HepG2 (cell line): ENCODE data around the gene KLF13. TPM values are rescaled to one million over a fixed set of nuclear protein-coding genes. Genes with fewer than 3 reads are reported as not detected.
A peak's percentile ranks its signal among the peaks of the same experiment; 100 is the strongest.

Experiments
- HOXA7 ChIP-seq: sonication (generic); formaldehyde crosslinking; IDR thresholded peaks from 2 replicates; pipeline ENCODE4 v1.8.1; 2022; ENCODE audit warnings: mild to moderate bottlenecking, missing genetic modification reagents, moderate library complexity
- KMT2B ChIP-seq: IDR thresholded peaks from 2 replicates; pipeline ENCODE4 v1.6.1; 2016; ENCODE audit warnings: missing genetic modification reagents, missing compliant biosample characterization
- NFRKB ChIP-seq: fragments of 450-650 bp; IDR thresholded peaks from 2 replicates; pipeline ENCODE4 v1.6.1; 2017
- TCF12 ChIP-seq, 2 experiments: fragments of 450-650 bp in 1 of 2; sonication (generic) in 1 of 2; formaldehyde crosslinking in 1 of 2; IDR thresholded peaks; 2 replicates each; pipeline versions ENCODE4 v1.6.1 to v1.8.0; 2017 to 2022; ENCODE audit warnings: antibody characterized with exemption in 1 of 2, mild to moderate bottlenecking in 1 of 2, missing genetic modification reagents in 1 of 2, moderate library complexity in 1 of 2
- THYN1 ChIP-seq: sonication (generic); formaldehyde crosslinking; IDR thresholded peaks from 2 replicates; pipeline ENCODE4 v1.8.1; 2023; ENCODE audit warnings: low read depth, mild to moderate bottlenecking, moderate library complexity, missing genetic modification reagents, borderline replicate concordance
- ZFP90 ChIP-seq: sonication (generic); formaldehyde crosslinking; IDR thresholded peaks from 2 replicates; pipeline ENCODE4 v1.8.0; 2022; ENCODE audit warnings: missing genetic modification reagents, mild to moderate bottlenecking, inconsistent platforms, borderline replicate concordance
- ZNF546 ChIP-seq: sonication (generic); formaldehyde crosslinking; conservative IDR thresholded peaks from 2 replicates; pipeline ENCODE4 v1.8.1; 2023; ENCODE audit warnings: mild to moderate bottlenecking, missing genetic modification reagents
- ZNF724P ChIP-seq: sonication (generic); formaldehyde crosslinking; IDR thresholded peaks from 2 replicates; pipeline ENCODE4 v1.8.0; 2022; ENCODE audit warnings: missing genetic modification reagents, borderline replicate concordance
- ZNF841 ChIP-seq: sonication (generic); formaldehyde crosslinking; IDR thresholded peaks from 2 replicates; pipeline ENCODE4 v1.8.1; 2023; ENCODE audit warnings: missing genetic modification reagents, borderline replicate concordance
- polyA plus RNA-seq, 8 experiments: library from polyadenylated mRNA; depleted of rRNA in 3 of 8; stranded (reverse) in 7 of 8; unstranded in 1 of 8; fragments of >200 nt; fragmentation: Illumina TruSeq in 4 of 8; extraction: Trizol in 4 of 8; gene quantifications; 2 replicates each; pipeline versions ENCODE4 v1.2.1 to v1.2.3, GENCODE V29; 2011 to 2016; ENCODE audit warnings: low read depth in 4 of 8, missing spikeins in 1 of 8, mixed read lengths in 1 of 8; ENCODE audit not compliant: insufficient read depth in 1 of 8
- total RNA-seq, 5 experiments: library from RNA; depleted of rRNA; stranded (reverse); fragments of >200 nt; fragmentation: Illumina TruSeq; extraction: Trizol; gene quantifications; 2 replicates each; pipeline ENCODE4 v1.2.3, GENCODE V29; 2016; ENCODE audit warnings: low read depth in 1 of 5
- TF ChIP-seq, protein P1 (sequence below): sonication (generic); formaldehyde crosslinking; IDR thresholded peaks from 2 replicates; pipeline ENCODE4 v1.4.0; 2020; ENCODE audit warnings: missing genetic modification reagents
- TF ChIP-seq, protein P2 (sequence below): sonication (generic); formaldehyde crosslinking; IDR thresholded peaks from 2 replicates; pipeline ENCODE4 v1.8.1; 2023; ENCODE audit warnings: missing genetic modification reagents, mild to moderate bottlenecking, borderline replicate concordance
- TF ChIP-seq, protein P3 (sequence below): sonication (generic); formaldehyde crosslinking; IDR thresholded peaks from 2 replicates; pipeline ENCODE4 v1.4.0; 2020; ENCODE audit warnings: missing genetic modification reagents, borderline replicate concordance
- TF ChIP-seq, protein P4 (sequence below), 2 experiments: fragments of 450-650 bp in 1 of 2; sonication (generic) in 1 of 2; formaldehyde crosslinking; IDR thresholded peaks; 2 replicates each; pipeline versions ENCODE4 v1.5.0 to v1.8.0; 2020 to 2022; ENCODE audit warnings: mild to moderate bottlenecking in 1 of 2, missing genetic modification reagents in 1 of 2
- TF ChIP-seq, protein P5 (sequence below): sonication (generic); formaldehyde crosslinking; IDR thresholded peaks from 2 replicates; pipeline ENCODE4 v1.4.0; 2020; ENCODE audit warnings: missing genetic modification reagents, borderline replicate concordance
- TF ChIP-seq, protein P6 (sequence below): sonication (generic); formaldehyde crosslinking; IDR thresholded peaks from 2 replicates; pipeline ENCODE4 v1.5.0; 2020; ENCODE audit warnings: missing genetic modification reagents, mild to moderate bottlenecking, borderline replicate concordance

KLF13 gene
- total and polyA plus RNA-seq, 2 of the 13 experiments (the other 11 are each of a cell fraction or from before 2014, with no cell fraction given), result 16.8 to 25.1 TPM

DNA sequence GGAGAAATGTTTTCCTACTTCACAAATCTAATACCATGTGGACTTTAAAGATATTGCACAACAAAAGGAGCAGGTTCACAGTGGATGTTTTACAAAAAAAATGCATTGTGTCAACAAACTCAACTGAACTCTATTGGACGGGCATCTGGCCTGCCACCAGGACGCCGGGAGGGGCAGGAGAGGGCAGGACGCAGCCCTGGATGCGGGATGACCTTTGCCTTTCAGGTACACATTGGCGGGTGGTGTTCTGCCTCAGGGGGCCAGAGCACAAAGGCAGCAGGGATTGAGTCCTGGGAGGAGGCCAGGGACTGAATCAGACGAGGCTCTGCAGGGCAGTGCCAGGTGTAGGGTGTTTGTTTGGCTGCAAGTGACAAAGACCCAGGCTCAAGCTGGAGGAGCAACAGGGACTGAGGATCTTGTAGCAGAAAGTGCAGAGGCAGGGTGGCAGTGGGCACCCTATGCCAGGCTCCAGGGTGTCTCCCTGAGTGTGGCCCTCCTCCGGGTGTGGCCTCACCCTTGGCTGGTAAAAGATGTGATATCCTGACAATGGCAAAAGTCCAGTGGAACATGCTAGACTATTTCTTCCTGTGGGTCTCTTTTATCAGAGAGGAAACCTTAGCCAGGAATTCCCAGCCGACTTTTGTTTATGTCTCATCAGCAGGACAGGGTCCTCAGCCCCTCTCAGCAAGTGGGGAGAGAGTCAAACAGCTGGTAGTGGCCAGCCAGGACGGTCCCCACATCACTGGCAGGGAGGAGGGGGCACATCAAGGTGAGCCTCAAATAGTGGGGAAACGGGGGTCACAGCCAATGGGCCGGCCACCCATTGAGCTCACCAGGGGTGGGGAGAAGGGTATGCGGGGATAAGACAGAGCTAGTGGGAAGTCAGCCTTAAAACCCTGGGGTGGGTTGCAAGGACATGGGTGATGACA is 29.7 kb upstream of the KLF13 start (continued):
- TF ChIP-seq, protein P1, sequence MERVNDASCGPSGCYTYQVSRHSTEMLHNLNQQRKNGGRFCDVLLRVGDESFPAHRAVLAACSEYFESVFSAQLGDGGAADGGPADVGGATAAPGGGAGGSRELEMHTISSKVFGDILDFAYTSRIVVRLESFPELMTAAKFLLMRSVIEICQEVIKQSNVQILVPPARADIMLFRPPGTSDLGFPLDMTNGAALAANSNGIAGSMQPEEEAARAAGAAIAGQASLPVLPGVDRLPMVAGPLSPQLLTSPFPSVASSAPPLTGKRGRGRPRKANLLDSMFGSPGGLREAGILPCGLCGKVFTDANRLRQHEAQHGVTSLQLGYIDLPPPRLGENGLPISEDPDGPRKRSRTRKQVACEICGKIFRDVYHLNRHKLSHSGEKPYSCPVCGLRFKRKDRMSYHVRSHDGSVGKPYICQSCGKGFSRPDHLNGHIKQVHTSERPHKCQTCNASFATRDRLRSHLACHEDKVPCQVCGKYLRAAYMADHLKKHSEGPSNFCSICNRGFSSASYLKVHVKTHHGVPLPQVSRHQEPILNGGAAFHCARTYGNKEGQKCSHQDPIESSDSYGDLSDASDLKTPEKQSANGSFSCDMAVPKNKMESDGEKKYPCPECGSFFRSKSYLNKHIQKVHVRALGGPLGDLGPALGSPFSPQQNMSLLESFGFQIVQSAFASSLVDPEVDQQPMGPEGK (CRISPR knock-in tag), result peak; percentile 99
- TF ChIP-seq KMT2B (CRISPR knock-in tag) (no peak), ZNF841 (no peak), THYN1 (CRISPR knock-in tag) (no peak), NFRKB (no peak), ZNF724P (peak; percentile 77; the same call in 1 of the 2 replicates), HOXA7 (CRISPR knock-in tag) (no peak), ZNF546 (CRISPR knock-in tag) (no peak), TCF12 (IDR thresholded peaks at IDR 0.05) (no peak), TCF12 (CRISPR knock-in tag; IDR thresholded peaks at IDR 0.05) (no peak), ZFP90 (CRISPR knock-in tag) (0 out of 2 replicates have a peak, but pooled peaks have one; percentile 35)
- TF ChIP-seq, protein P2, sequence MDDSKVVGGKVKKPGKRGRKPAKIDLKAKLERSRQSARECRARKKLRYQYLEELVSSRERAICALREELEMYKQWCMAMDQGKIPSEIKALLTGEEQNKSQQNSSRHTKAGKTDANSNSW (CRISPR knock-in tag), result no peak
- TF ChIP-seq, protein P3, sequence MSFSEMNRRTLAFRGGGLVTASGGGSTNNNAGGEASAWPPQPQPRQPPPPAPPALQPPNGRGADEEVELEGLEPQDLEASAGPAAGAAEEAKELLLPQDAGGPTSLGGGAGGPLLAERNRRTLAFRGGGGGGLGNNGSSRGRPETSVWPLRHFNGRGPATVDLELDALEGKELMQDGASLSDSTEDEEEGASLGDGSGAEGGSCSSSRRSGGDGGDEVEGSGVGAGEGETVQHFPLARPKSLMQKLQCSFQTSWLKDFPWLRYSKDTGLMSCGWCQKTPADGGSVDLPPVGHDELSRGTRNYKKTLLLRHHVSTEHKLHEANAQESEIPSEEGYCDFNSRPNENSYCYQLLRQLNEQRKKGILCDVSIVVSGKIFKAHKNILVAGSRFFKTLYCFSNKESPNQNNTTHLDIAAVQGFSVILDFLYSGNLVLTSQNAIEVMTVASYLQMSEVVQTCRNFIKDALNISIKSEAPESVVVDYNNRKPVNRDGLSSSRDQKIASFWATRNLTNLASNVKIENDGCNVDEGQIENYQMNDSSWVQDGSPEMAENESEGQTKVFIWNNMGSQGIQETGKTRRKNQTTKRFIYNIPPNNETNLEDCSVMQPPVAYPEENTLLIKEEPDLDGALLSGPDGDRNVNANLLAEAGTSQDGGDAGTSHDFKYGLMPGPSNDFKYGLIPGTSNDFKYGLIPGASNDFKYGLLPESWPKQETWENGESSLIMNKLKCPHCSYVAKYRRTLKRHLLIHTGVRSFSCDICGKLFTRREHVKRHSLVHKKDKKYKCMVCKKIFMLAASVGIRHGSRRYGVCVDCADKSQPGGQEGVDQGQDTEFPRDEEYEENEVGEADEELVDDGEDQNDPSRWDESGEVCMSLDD, result 0 out of 2 replicates have a peak, but pooled peaks have one; percentile 13
- TF ChIP-seq, protein P4, sequence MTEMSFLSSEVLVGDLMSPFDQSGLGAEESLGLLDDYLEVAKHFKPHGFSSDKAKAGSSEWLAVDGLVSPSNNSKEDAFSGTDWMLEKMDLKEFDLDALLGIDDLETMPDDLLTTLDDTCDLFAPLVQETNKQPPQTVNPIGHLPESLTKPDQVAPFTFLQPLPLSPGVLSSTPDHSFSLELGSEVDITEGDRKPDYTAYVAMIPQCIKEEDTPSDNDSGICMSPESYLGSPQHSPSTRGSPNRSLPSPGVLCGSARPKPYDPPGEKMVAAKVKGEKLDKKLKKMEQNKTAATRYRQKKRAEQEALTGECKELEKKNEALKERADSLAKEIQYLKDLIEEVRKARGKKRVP (CRISPR knock-in tag; IDR thresholded peaks at IDR 0.05), result peak in 1 of 2 experiments; percentile 71; a peak in 1 of 4 replicates
- TF ChIP-seq, protein P5, sequence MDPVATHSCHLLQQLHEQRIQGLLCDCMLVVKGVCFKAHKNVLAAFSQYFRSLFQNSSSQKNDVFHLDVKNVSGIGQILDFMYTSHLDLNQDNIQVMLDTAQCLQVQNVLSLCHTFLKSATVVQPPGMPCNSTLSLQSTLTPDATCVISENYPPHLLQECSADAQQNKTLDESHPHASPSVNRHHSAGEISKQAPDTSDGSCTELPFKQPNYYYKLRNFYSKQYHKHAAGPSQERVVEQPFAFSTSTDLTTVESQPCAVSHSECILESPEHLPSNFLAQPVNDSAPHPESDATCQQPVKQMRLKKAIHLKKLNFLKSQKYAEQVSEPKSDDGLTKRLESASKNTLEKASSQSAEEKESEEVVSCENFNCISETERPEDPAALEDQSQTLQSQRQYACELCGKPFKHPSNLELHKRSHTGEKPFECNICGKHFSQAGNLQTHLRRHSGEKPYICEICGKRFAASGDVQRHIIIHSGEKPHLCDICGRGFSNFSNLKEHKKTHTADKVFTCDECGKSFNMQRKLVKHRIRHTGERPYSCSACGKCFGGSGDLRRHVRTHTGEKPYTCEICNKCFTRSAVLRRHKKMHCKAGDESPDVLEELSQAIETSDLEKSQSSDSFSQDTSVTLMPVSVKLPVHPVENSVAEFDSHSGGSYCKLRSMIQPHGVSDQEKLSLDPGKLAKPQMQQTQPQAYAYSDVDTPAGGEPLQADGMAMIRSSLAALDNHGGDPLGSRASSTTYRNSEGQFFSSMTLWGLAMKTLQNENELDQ, result no peak
- TF ChIP-seq, protein P6, sequence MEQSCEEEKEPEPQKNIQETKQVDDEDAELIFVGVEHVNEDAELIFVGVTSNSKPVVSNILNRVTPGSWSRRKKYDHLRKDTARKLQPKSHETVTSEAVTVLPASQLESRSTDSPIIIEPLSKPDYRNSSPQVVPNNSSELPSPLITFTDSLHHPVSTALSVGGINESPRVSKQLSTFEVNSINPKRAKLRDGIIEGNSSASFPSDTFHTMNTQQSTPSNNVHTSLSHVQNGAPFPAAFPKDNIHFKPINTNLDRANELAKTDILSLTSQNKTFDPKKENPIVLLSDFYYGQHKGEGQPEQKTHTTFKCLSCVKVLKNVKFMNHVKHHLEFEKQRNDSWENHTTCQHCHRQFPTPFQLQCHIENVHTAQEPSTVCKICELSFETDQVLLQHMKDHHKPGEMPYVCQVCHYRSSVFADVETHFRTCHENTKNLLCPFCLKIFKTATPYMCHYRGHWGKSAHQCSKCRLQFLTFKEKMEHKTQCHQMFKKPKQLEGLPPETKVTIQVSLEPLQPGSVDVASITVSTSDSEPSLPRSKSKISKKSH, result no peak
